Lower leg skin (tissue), 3 donors: ENCODE results near the gene AUTS2.

Experiments
- CTCF ChIP-seq, 3 donors: fragments of 450-650 bp; IDR thresholded peaks; one replicate each; pipeline ENCODE4 v1.5.1; 2016; ENCODE audit warnings: antibody characterized with exemption in 3 of 3, mild to moderate bottlenecking in 3 of 3, moderate library complexity in 2 of 3
- POLR2A ChIP-seq, 2 donors: fragments of 450-650 bp; IDR thresholded peaks; one replicate each; pipeline ENCODE4 v1.6.1; 2016 to 2017; ENCODE audit warnings: antibody characterized with exemption in 2 of 2, mild to moderate bottlenecking in 1 of 2, moderate library complexity in 1 of 2

- no peak for TF ChIP-seq POLR2A (IDR thresholded peaks at IDR 0.05)
- no peak for TF ChIP-seq CTCF (IDR thresholded peaks at IDR 0.05)
Observed at GRCh38 chr7:70835658-70836057, 1237.4 kb downstream of the AUTS2 start.
